ENCODE results near the gene AFG1L.

AFG1L gene

DNA sequence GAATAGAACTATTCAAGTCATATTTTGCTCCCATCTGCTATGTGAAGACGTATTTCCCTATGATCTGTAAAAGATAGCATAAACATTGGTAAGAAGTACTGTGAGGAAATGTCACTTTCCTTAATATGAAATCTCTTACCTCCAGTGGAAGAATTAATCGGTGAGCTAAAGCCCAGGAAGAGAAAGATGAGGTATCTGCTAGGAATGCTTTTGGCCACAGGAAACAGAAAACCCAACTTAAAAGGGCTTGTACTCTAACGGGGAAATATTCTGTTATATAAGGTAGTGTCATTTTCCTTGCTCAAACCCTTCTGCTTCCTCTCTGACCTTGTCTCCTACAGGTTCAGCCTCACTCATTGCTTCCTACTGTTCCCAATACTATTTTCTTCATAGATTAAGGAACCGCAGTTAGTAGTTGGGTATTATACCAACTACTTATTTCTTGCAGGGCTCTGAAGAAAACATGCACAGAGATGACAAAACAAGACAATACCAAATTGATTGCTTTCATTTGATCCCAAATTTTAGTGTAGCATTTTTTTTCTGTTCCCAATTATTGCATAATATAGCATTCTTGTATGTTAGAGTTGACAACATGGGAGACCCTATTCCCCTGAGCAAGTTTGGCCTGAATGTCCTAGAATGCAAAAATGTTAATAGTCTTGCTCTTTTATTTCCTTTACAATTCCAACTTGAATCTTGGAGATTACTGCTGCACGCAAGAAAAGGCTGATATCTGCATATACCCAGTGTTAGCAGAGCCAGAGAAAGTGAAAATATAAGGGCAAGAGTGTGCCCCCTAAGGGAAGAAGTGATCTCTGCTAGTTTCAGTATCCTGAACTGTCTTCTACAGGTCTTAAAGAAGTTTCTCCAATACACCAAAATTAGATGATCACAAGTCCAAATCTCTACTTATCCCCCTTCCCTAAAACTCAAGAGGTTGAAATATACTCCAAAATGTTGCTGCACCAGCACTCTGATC, 65.3 kb downstream of the AFG1L start:
- TF ChIP-seq TAF1 (IDR thresholded peaks at IDR 0.05; ENCODE audit: borderline replicate concordance, insufficient read depth, low read length) (no peak), POLR2AphosphoS5 (IDR thresholded peaks at IDR 0.05; ENCODE audit: low read depth, low read length) (no peak), REST (IDR thresholded peaks at IDR 0.05; ENCODE audit: insufficient read depth in 1 of 2, low read depth in 2 of 2, low read length in 2 of 2) (no peak)

- no peak for TF ChIP-seq REST (IDR thresholded peaks at IDR 0.05; ENCODE audit: insufficient read depth in 1 of 2, low read depth in 2 of 2, low read length in 2 of 2)
- TF ChIP-seq FOXP2 (optimal IDR thresholded peaks at IDR 0.05; ENCODE audit: borderline replicate concordance, extremely low read depth, extremely low read length, insufficient read depth) = no peak
- TF ChIP-seq POLR2AphosphoS5 (IDR thresholded peaks at IDR 0.05; ENCODE audit: low read depth, low read length) = no peak
- no peak for TF ChIP-seq SIN3A (IDR thresholded peaks at IDR 0.05; ENCODE audit: borderline replicate concordance, insufficient read depth, low read length)
- no peak for TF ChIP-seq TAF1 (IDR thresholded peaks at IDR 0.05; ENCODE audit: borderline replicate concordance, insufficient read depth, low read length)
Measured at GRCh38 chr6:108360919-108361311, 66.1 kb downstream of the AFG1L start.

DNA sequence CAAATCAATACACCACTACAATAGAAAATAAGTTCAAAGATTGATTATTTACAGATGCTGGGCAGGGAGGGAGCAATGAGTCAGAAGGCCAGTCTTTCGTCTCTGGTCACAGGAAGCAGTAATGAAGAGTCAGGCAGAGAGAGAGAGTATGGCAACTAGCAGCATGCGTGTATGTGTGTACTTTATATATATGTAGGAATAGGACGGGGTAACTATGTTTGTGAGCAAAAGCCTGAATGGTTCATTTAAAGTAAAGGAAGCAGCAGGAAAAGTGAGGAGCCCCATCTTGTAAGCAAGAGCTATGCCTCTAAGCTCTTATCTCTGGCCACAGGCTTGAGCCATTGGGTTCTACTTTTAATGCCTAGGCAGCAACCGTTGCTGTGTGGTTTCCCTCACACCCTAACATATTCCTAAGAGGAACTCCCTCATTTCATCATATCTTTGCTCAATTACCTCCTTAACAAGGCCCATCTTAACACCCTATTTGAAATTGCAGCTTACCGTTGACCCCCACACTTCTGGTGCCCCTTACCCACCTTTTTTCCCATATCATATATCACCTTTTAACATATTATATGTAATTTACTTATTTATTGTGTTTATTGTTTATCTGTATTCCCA, 66.6 kb downstream of the AFG1L start:
- no peak for TF ChIP-seq REST (IDR thresholded peaks at IDR 0.05; ENCODE audit: insufficient read depth in 1 of 2, low read depth in 2 of 2, low read length in 2 of 2)
- no peak for TF ChIP-seq TAF1 (IDR thresholded peaks at IDR 0.05; ENCODE audit: borderline replicate concordance, insufficient read depth, low read length)
- no peak for TF ChIP-seq SIN3A (IDR thresholded peaks at IDR 0.05; ENCODE audit: borderline replicate concordance, insufficient read depth, low read length)
- TF ChIP-seq FOXP2 (optimal IDR thresholded peaks at IDR 0.05; ENCODE audit: borderline replicate concordance, extremely low read depth, extremely low read length, insufficient read depth) = no peak
- TF ChIP-seq POLR2AphosphoS5 (IDR thresholded peaks at IDR 0.05; ENCODE audit: low read depth, low read length) = no peak

GRCh38 chr6:108362455-108362854, 67.6 kb downstream of the AFG1L start:
- no peak for TF ChIP-seq SIN3A (IDR thresholded peaks at IDR 0.05; ENCODE audit: borderline replicate concordance, insufficient read depth, low read length)
- no peak for TF ChIP-seq TAF1 (IDR thresholded peaks at IDR 0.05; ENCODE audit: borderline replicate concordance, insufficient read depth, low read length)

DNA sequence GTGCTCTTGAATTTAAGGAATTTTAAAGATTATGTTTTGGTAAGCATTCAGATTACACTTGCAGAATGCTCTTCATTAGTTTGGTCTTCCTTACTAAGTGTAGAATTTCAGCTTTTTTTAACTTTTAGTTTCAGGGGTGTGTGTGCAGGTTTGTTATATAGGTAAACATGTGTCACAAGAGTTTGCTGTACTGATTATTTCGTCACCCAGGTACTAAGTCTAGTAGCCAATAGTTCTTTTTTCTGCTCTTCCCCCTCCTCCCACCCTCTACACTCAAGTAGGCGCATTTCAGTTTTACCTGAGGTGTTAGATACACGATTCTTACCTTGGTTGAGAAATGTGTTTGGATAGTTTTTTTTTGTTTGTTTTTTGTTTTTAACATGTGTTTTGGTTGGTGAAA, 68.3 kb downstream of the AFG1L start:
- TF ChIP-seq REST (IDR thresholded peaks at IDR 0.05; ENCODE audit: insufficient read depth in 1 of 2, low read depth in 2 of 2, low read length in 2 of 2) (no peak), FOXP2 (optimal IDR thresholded peaks at IDR 0.05; ENCODE audit: borderline replicate concordance, extremely low read depth, extremely low read length, insufficient read depth) (no peak), POLR2AphosphoS5 (IDR thresholded peaks at IDR 0.05; ENCODE audit: low read depth, low read length) (no peak), SIN3A (IDR thresholded peaks at IDR 0.05; ENCODE audit: borderline replicate concordance, insufficient read depth, low read length) (no peak), TAF1 (IDR thresholded peaks at IDR 0.05; ENCODE audit: borderline replicate concordance, insufficient read depth, low read length) (no peak)

All from PFSK-1 (cell line).